AG04450 (cell line): ENCODE results near the gene EFHD1. TPM values are rescaled to one million over a fixed set of nuclear protein-coding genes. Genes with fewer than 3 reads are reported as not detected.
"Not testable (repeated sequence)": the region's sequence is repeated elsewhere in the genome, so short reads cannot be mapped to it uniquely, and the experiment has no call there.

Experiments used
- CTCF ChIA-PET: fragments of 300-600, 350-600 bp; formaldehyde crosslinking; extraction: SDS; loops from one replicate; lab custom pipeline; 2022; ENCODE audit warnings: antibody characterized with exemption, inconsistent platforms; lab: Charles Lee
- POLR2A ChIA-PET: fragments of 350-600 bp; formaldehyde crosslinking; extraction: SDS; loops from one replicate; lab custom pipeline; 2021; ENCODE audit warnings: antibody characterized with exemption, inconsistent platforms; lab: Yijun Ruan, JAX
- DNase-seq: peaks from one replicate; pipeline ENCODE4 v3.0.0-alpha.2; 2011; ENCODE audit warnings: low read depth, low spot score
- H3K27ac ChIP-seq: one replicate; pipeline ENCODE4 v1.5.1; 2012; ENCODE audit warnings: low read depth, low read length, control low read depth
- H3K27me3 ChIP-seq: one replicate; pipeline ENCODE4 v1.6.0; 2012; ENCODE audit warnings: low read length; ENCODE audit not compliant: control insufficient read depth, insufficient read depth
- H3K4me3 ChIP-seq: 2 replicates; pipeline ENCODE4 v1.5.1; 2011; ENCODE audit warnings: mild to moderate bottlenecking, low read depth, low read length, control low read depth
- H3K9me3 ChIP-seq: 2 replicates; pipeline ENCODE4 v1.5.1; 2012; ENCODE audit warnings: low read length; ENCODE audit not compliant: control insufficient read depth, insufficient read depth
- polyA plus RNA-seq: library from polyadenylated mRNA; depleted of rRNA; stranded (reverse); fragments of >200 nt; gene quantifications from 2 replicates; pipeline ENCODE4 v1.2.3, GENCODE V29; 2011
- TF ChIP-seq, protein P1 (sequence below): IDR thresholded peaks from 2 replicates; pipeline ENCODE4 v1.5.1; 2011; ENCODE audit warnings: low read depth, low read length, control low read depth, inconsistent platforms

Gene EFHD1
- polyA plus RNA-seq, 1 experiment, result 0.05 TPM

DNA sequence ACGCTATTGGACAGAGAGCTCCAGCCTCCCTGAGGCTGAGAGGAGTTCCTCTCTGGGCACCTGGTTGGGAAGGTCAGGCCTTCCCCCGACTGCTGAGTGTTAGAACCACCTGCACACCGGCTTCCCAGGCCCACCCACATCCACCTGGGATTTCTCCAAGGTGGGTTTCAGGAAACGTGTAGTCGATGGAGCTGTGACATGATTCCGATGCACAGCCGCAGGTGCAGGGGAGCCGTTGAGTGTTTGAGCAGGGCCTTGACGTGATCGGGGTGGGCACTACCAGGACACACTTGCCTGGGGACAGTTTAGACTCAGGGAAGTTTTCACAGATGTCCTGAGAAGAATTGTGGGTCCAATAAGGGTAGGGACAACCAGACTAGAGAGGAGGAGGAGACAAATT, 42.0 kb downstream of the EFHD1 start:
- DNase-seq, result no peak
- no peaks in the 10 kb centered on the region for H3K9me3 ChIP-seq
- peaks cover 9% of the 10 kb centered on the region for H3K27me3 ChIP-seq
- POLR2A ChIA-PET, result no interaction called here
- TF ChIP-seq, protein P1, sequence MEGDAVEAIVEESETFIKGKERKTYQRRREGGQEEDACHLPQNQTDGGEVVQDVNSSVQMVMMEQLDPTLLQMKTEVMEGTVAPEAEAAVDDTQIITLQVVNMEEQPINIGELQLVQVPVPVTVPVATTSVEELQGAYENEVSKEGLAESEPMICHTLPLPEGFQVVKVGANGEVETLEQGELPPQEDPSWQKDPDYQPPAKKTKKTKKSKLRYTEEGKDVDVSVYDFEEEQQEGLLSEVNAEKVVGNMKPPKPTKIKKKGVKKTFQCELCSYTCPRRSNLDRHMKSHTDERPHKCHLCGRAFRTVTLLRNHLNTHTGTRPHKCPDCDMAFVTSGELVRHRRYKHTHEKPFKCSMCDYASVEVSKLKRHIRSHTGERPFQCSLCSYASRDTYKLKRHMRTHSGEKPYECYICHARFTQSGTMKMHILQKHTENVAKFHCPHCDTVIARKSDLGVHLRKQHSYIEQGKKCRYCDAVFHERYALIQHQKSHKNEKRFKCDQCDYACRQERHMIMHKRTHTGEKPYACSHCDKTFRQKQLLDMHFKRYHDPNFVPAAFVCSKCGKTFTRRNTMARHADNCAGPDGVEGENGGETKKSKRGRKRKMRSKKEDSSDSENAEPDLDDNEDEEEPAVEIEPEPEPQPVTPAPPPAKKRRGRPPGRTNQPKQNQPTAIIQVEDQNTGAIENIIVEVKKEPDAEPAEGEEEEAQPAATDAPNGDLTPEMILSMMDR, result no peak
- CTCF ChIA-PET, result no interaction called here
- H3K27ac ChIP-seq, result no peak overlapping the region
- H3K4me3 ChIP-seq, result no peak overlapping the region

DNA sequence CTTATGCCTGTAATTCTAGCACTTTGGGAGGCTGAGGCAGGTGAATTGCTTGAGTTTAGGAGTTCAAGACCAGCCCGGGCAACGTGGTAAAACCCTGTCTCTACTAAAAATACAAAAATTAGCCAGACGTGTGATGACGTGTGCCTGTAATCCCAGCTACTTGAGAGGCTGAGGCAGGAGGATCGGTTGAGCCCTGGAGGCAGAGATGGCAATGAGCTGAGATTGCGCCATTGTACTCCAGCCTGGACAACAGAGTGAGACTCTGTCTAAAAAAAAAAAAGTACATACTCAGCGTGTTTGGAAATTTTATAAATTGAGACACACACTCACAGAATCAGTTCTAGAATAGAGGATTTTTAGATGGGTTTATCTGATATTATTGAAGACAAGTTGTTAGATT, 46.6 kb downstream of the EFHD1 start:
- no peak overlapping the region for H3K4me3 ChIP-seq
- CTCF ChIA-PET, result no interaction called here
- DNase-seq, result no peak
- no peaks in the 10 kb centered on the region for H3K9me3 ChIP-seq
- H3K27me3 ChIP-seq, result peaks cover 16% of the 10 kb centered on the region
- no peak overlapping the region for H3K27ac ChIP-seq
- TF ChIP-seq, protein P1, result no peak
- POLR2A ChIA-PET, result no interaction called here

DNA sequence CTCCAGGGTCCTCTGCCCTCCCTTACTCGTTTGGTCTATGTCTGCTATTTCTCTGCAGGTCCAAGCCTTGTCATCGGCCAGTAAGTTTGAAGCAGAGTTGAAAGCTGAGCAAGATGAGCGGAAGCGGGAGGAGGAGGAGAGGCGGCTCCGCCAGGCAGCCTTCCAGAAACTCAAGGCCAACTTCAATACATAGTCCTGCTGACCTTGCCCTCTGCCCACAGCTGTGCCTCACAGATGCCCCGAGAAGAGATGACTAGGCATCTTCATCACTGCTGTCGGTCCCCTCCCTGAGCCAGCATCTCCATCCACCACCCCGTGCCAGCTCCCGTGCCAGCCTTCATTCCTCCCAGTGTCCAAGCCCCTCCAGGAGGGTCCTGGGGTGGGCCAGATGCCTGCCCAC, 48.1 kb downstream of the EFHD1 start:
- Histone ChIP-seq H3K27me3 (peaks cover 13% of the 10 kb centered on the region), H3K4me3 (no peak overlapping the region), H3K27ac (no peak overlapping the region), H3K9me3 (no peaks in the 10 kb centered on the region)
- POLR2A ChIA-PET, result no interaction called here
- DNase-seq, result no peak
- CTCF ChIA-PET, result no interaction called here
- TF ChIP-seq, protein P1, result no peak

DNA sequence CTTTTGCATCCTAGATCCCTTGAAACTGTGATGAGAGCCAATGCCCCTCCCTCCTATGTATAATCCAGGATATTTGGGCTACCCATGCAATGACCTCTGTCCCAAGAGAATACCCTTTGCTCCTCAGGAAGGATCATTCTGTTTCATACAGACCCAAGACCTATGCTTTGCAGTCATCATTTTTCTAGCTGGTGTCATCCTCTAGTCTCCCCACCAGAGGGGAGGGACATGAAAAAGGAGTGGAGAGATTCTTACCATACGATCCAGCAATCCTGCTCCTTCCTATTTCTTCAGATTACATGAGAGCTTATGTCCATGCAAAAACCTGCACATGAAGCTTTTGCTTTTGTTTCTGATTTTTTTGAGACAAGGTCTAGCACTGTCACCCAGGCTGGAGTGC, 50.0 kb downstream of the EFHD1 start:
- no peaks in the 10 kb centered on the region for H3K9me3 ChIP-seq
- H3K27ac ChIP-seq, result no peak overlapping the region
- TF ChIP-seq, protein P1, result no peak
- DNase-seq, result no peak
- ChIA-PET CTCF (no interaction called here), POLR2A (no interaction called here)
- peaks cover 13% of the 10 kb centered on the region for H3K27me3 ChIP-seq
- no peak overlapping the region for H3K4me3 ChIP-seq

DNA sequence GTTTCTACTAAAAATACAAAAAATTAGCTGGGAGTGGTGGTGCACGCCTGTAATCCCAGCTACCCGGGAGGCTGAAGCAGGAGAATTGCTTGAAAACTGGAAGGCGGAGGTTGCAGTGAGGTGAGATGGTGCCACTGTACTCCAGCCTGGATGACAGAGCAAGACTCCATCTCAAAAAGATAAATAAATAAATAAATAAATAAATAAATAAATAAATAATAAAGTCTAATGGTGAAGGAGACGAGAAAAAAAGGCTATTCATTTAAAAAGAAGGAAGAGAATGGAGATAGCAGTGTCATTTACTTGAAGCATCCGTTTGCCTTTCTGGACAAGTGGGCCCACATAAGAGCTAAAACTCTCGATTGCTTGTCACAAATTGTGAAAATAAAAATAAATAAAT, 52.0 kb downstream of the EFHD1 start:
- H3K9me3 ChIP-seq, H3K4me3 ChIP-seq, CTCF ChIA-PET, H3K27ac ChIP-seq, DNase-seq, POLR2A ChIA-PET: not testable (repeated sequence)
- H3K27me3 ChIP-seq, result peaks cover 13% of the 10 kb centered on the region
